HCT116 (cell line): ENCODE results near the gene PDHA1. TPM values are rescaled to one million over a fixed set of nuclear protein-coding genes. Genes with fewer than 3 reads are reported as not detected.

Experiments used
- ATAC-seq: fragments of 200-7000 bp; cut with Tn5 transposase; 2 replicates; pipeline ENCODE4 v1.9.1; 2020; ENCODE audit warnings: mild to moderate bottlenecking, moderate library complexity
- BruUV-seq: library from RNA; stranded (reverse); fragments of 400-500 nt; replicated peaks from 2 replicates; lab custom pipeline; 2021; lab: Mats Ljungman, UMichigan
- CTCF ChIA-PET: fragments of 300-600 bp; sonication (Branson Sonifier 250); formaldehyde crosslinking; loops from one replicate; lab custom pipeline; 2021; ENCODE audit warnings: antibody characterized with exemption; lab: Charles Lee
- POLR2A ChIA-PET: fragments of 300-600, 350-600 bp; sonication (Branson Sonifier 250); formaldehyde crosslinking; loops from one replicate; lab custom pipeline; 2021; ENCODE audit warnings: antibody characterized with exemption; lab: Charles Lee
- RAD21 ChIA-PET, 2 experiments: fragments of 300-600 bp; sonication (Branson Sonifier 250); formaldehyde crosslinking; loops; one replicate each; lab custom pipeline; 2023; ENCODE audit warnings: low total read pairs in 2 of 2; ENCODE audit not compliant: uncharacterized antibody in 2 of 2, unreplicated experiment in 2 of 2, low non-redundant PET in 1 of 2; lab: Charles Lee
- DNase-seq: peaks from one replicate; pipeline ENCODE4 v3.0.0-alpha.2; 2010; ENCODE audit warnings: low read depth, low spot score
- H2AFZ ChIP-seq: fragments of 200-600 bp; shearing (Covaris generic), sonication (generic); 2 replicates; pipeline ENCODE4 v1.6.1; 2017; ENCODE audit warnings: low read depth, mixed run types, mixed read lengths, antibody characterized with exemption, low read length; ENCODE audit not compliant: poor library complexity, severe bottlenecking
- H3K27ac ChIP-seq: 2 replicates; pipeline ENCODE4 v1.5.1; 2012; ENCODE audit warnings: low read depth, low read length
- H3K27me3 ChIP-seq: fragments of 200-600 bp; sonication (generic); 2 replicates; pipeline ENCODE4 v1.6.1; 2016; ENCODE audit warnings: mixed run types, low read length, mixed read lengths; ENCODE audit not compliant: insufficient read depth
- H3K36me3 ChIP-seq, 2 experiments: fragments of 200-500 bp in 1 of 2; fragments of 200-600 bp in 1 of 2; sonication (Bioruptor generic) in 1 of 2; sonication (generic) in 1 of 2; 2 replicates each; pipeline versions ENCODE4 v1.5.1 to v1.6.1; 2014 to 2016; ENCODE audit warnings: low read length in 2 of 2, inconsistent platforms in 1 of 2, mixed read lengths in 1 of 2, mixed run types in 1 of 2; ENCODE audit not compliant: insufficient read depth in 2 of 2, control insufficient read depth in 1 of 2
- H3K4me1 ChIP-seq, 2 experiments: fragments of 200-600 bp in 1 of 2; sonication (generic) in 1 of 2; 2 replicates each; pipeline versions ENCODE4 v1.5.1 to v1.6.1; 2012 to 2017; ENCODE audit warnings: low read length in 2 of 2, inconsistent platforms in 1 of 2, mild to moderate bottlenecking in 1 of 2, mixed read lengths in 1 of 2, mixed run types in 1 of 2, moderate library complexity in 1 of 2; ENCODE audit not compliant: insufficient read depth in 2 of 2, control insufficient read depth in 1 of 2
- H3K4me2 ChIP-seq: fragments of 200-600 bp; sonication (generic); 2 replicates; pipeline ENCODE4 v1.6.1; 2017; ENCODE audit warnings: mixed run types, low read length, mixed read lengths
- H3K4me3 ChIP-seq, 2 experiments: fragments of 200-600 bp in 1 of 2; sonication (generic) in 1 of 2; replicated peaks in 1 of 2; 2 replicates each; pipeline ENCODE4 v1.5.1; 2011 to 2016; ENCODE audit warnings: low read length in 2 of 2, control low read depth in 1 of 2, low read depth in 1 of 2, mild to moderate bottlenecking in 1 of 2, mixed read lengths in 1 of 2, mixed run types in 1 of 2
- H3K79me2 ChIP-seq: fragments of 200-600 bp; sonication (generic); 2 replicates; pipeline ENCODE4 v1.6.1; 2017; ENCODE audit warnings: mild to moderate bottlenecking, mixed run types, low read length, moderate library complexity, mixed read lengths; ENCODE audit not compliant: insufficient read depth
- H3K9ac ChIP-seq: fragments of 200-600 bp; sonication (generic); 2 replicates; pipeline ENCODE4 v1.6.1; 2016; ENCODE audit warnings: low read length, mixed read lengths
- H3K9me2 ChIP-seq: fragments of 200-600 bp; sonication (generic), shearing (Covaris generic); 2 replicates; pipeline ENCODE4 v1.6.1; 2017; ENCODE audit warnings: mixed run types, mild to moderate bottlenecking, moderate library complexity; ENCODE audit not compliant: insufficient read depth
- H3K9me3 ChIP-seq, 2 experiments: fragments of 200-500 bp in 1 of 2; fragments of 200-600 bp in 1 of 2; sonication (Bioruptor generic) in 1 of 2; sonication (generic) in 1 of 2; 2 replicates each; pipeline ENCODE4 v1.6.1; 2014 to 2017; ENCODE audit warnings: low read length in 2 of 2, mixed read lengths in 2 of 2, inconsistent platforms in 1 of 2, low read depth in 1 of 2, mild to moderate bottlenecking in 1 of 2, mixed run types in 1 of 2, moderate library complexity in 1 of 2; ENCODE audit not compliant: control insufficient read depth in 1 of 2, insufficient read depth in 1 of 2
- H4K20me1 ChIP-seq: fragments of 200-600 bp; sonication (generic), shearing (Covaris generic); 2 replicates; pipeline ENCODE4 v1.6.1; 2017; ENCODE audit warnings: mixed run types, mild to moderate bottlenecking, moderate library complexity; ENCODE audit not compliant: insufficient read depth
- EZH2 ChIP-seq: fragments of 200-600 bp; sonication (generic); IDR thresholded peaks from 2 replicates; pipeline ENCODE4 v1.6.1; 2017; ENCODE audit warnings: antibody characterized with exemption, mixed run types
- SIN3A ChIP-seq: IDR thresholded peaks from 2 replicates; pipeline ENCODE4 v1.6.1; 2012; ENCODE audit warnings: low read depth
- YY1 ChIP-seq: IDR thresholded peaks from 2 replicates; pipeline ENCODE4 v1.6.1; 2011; ENCODE audit warnings: low read length, low read depth, moderate library complexity, mild to moderate bottlenecking; ENCODE audit not compliant: insufficient replicate concordance; ENCODE audit errors: extremely low read depth
- ZBTB33 ChIP-seq: IDR thresholded peaks from 2 replicates; pipeline ENCODE4 v1.6.1; 2011; ENCODE audit warnings: mild to moderate bottlenecking, low read length, moderate library complexity; ENCODE audit not compliant: insufficient replicate concordance; ENCODE audit errors: extremely low read depth
- intact Hi-C: fragments of 100-400 bp; cut with micrococcal nuclease; formaldehyde crosslinking; loops from 2 replicates; pipeline ENCODE4 v1.10.0; 2022
- total RNA-seq: library from RNA; stranded (reverse); gene quantifications from one replicate; pipeline ENCODE4 v1.2.1, GENCODE V29; 2021; ENCODE audit not compliant: unreplicated experiment

PDHA1 gene
- total RNA-seq, 1 experiment from 2014 or later, result 195 TPM

- intact Hi-C loops, result no loop called here
- ATAC-seq (no peak), DNase-seq (no peak)
- BruUV-seq, result no TSS peak
- Histone ChIP-seq H3K4me2 (no peak overlapping the region), H3K27ac (no peak overlapping the region), H3K79me2 (no peaks in the 10 kb centered on the region), H3K4me3 (no peak overlapping the region), H2AFZ (no peak overlapping the region), H4K20me1 (no peaks in the 10 kb centered on the region), H3K4me1 (no peaks in the 10 kb centered on the region), H3K36me3 (no peaks in the 10 kb centered on the region)
- RAD21 ChIA-PET, result no interaction called here
- CTCF ChIA-PET, result no interaction called here
- POLR2A ChIA-PET, result no interaction called here
- TF ChIP-seq YY1 (no peak), EZH2 (no peak), ZBTB33 (no peak), SIN3A (no peak)
- TF ChIP-seq, all 23 proteins: peak for 0
- Histone ChIP-seq H3K27me3 (no peaks in the 10 kb centered on the region), H3K9me3 (no peaks in the 10 kb centered on the region), H3K9ac (no peak overlapping the region), H3K9me2 (no peaks in the 10 kb centered on the region)
Measured at GRCh38 chrX:19392703-19393102, 49.0 kb downstream of the PDHA1 start.

- H3K9me2 ChIP-seq, result no peaks in the 10 kb centered on the region
- no peak overlapping the region for H3K9ac ChIP-seq
- H3K9me3 ChIP-seq, result no peaks in the 10 kb centered on the region
- TF ChIP-seq EZH2, result no peak
- no peak overlapping the region for H2AFZ ChIP-seq
- no peak overlapping the region for H3K4me3 ChIP-seq
- BruUV-seq, result no TSS peak
- CTCF ChIA-PET, result no interaction called here
- no peak for DNase-seq
- H3K36me3 ChIP-seq, result no peaks in the 10 kb centered on the region
- H4K20me1 ChIP-seq, result no peaks in the 10 kb centered on the region
- intact Hi-C loops, result no loop called here
- no peaks in the 10 kb centered on the region for H3K79me2 ChIP-seq
- no peak overlapping the region for H3K4me2 ChIP-seq
- H3K4me1 ChIP-seq, result no peaks in the 10 kb centered on the region
- no peak for ATAC-seq
- no peak overlapping the region for H3K27ac ChIP-seq
- RAD21 ChIA-PET, result no interaction called here
- no peaks in the 10 kb centered on the region for H3K27me3 ChIP-seq
- POLR2A ChIA-PET, result no interaction called here
Measured at GRCh38 chrX:19403696-19404095, 60.0 kb downstream of the PDHA1 start.
